22Rv1 (cell line): ENCODE data around the gene SLITRK4.

Experiments
- H3K27ac ChIP-seq: fragments of 450-650 bp; 2 replicates; pipeline ENCODE4 v1.5.1; 2017
- CTCF ChIP-seq: fragments of 450-650 bp; IDR thresholded peaks from 2 replicates; pipeline ENCODE4 v1.5.1; 2017; ENCODE audit warnings: mild to moderate bottlenecking
- ZFX ChIP-seq: fragments of 450-650 bp; IDR thresholded peaks from 2 replicates; pipeline ENCODE4 v1.6.1; 2017; ENCODE audit warnings: antibody characterized with exemption, borderline replicate concordance

Gene SLITRK4

GRCh38 chrX:143635915-143636314, at the start of gene SLITRK4:
TSS of gene SLITRK4 (minus strand) at chrX:143636101. CDS start at chrX:143631108, 4,993 bp downstream.
- no peak within 1 kb of the TSS for H3K27ac ChIP-seq
- TF ChIP-seq CTCF (no peak), ZFX (no peak)

GRCh38 chrX:143683486-143683885, 47.6 kb upstream of the SLITRK4 start:
- no peak overlapping the region for H3K27ac ChIP-seq
- no peak for TF ChIP-seq CTCF
- no peak for TF ChIP-seq ZFX

- H3K27ac ChIP-seq: no peak overlapping the region
- no peak for TF ChIP-seq CTCF
- no peak for TF ChIP-seq ZFX
Measured at GRCh38 chrX:143674926-143675325, 39.0 kb upstream of the SLITRK4 start.

GRCh38 chrX:143669395-143669794, 33.5 kb upstream of the SLITRK4 start:
- no peak for TF ChIP-seq ZFX
- TF ChIP-seq CTCF: peak; percentile 42
- H3K27ac ChIP-seq: no peak overlapping the region

GRCh38 chrX:143664302-143664701, 28.4 kb upstream of the SLITRK4 start:
- no peak for TF ChIP-seq ZFX
- peak; percentile 65 for TF ChIP-seq CTCF
- H3K27ac ChIP-seq: no peak overlapping the region

GRCh38 chrX:143663755-143664154, 27.9 kb upstream of the SLITRK4 start:
- H3K27ac ChIP-seq: no peak overlapping the region
- TF ChIP-seq ZFX (no peak), CTCF (no peak)

- no peak overlapping the region for H3K27ac ChIP-seq
- TF ChIP-seq CTCF (no peak), ZFX (no peak)
Measured at GRCh38 chrX:143661286-143661685, 25.4 kb upstream of the SLITRK4 start.
